GM19395 (cell line): ENCODE results near the gene CCDC149.

Experiments
- ATAC-seq: cut with Tn5 transposase; IDR thresholded peaks from one replicate; pipeline ENCODE4 v1.9.1; 2021; ENCODE audit warnings: mild to moderate bottlenecking, moderate library complexity; ENCODE audit not compliant: unreplicated experiment

The CCDC149 gene

DNA sequence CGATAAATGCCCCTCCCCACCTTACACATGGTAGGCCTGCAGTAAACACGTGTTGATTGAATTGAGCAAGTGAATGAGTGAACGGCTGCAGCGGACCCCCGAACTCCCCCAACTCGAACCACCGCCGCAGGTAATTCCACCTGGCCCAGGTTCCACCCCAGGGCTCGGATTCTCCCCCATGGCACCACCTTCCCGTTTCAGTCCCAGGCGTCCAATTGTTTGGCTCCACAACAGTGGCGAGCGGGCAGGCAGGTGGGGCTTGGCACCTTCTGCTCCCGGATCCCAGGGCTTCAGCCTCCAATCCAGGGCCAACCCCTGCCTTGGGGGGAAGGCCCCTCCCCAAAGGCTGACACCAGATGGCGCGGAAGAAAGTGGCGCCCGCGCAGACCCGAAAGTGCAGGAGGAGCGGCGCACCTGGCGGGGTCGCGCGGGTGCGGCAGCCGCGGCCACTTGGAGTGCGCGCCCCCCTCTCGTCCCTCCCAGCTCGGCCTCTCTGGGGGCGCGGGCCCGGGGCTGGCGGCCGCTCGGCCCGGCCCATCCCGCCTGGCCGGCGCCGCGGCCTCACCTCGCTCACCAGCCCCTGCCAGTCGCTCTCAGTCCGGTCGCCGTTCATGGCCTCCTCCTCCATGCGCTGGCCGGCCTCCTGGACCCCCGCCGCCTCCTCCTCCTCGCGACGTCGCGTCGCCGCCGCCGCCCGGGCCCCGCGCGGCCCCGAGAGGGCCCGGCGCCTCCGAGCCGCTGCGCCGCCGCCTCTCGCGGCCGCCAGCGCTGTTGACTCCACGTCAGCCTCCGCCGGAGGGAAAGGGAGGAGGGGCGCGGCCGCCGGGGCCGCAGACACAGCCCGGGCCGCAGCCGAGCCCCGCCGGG is at the start of gene CCDC149:
Gene CCDC149 (minus strand): TSS at position 791 of the 867 bp plus-strand sequence. CDS start 178 bp downstream, at position 613.
- no peak for ATAC-seq

DNA sequence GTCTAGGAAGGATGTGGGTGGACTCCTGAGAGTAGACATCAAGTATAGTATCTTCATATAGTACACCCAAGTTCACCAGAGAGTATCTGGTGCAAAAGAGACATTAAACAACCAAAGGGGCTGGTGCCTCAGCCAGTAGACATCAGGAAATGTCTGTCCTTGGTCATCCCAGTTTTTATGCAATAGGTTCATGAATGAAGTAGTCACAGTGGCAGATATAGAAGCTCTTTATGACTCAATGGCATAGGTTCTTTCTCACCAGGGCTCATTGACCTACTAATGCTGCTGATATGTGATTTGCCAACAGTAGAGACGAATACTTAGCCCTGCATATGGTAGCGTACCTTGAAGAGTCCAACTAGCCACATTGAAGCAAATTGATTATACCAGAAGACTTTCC is 45.0 kb upstream of the CCDC149 start:
- ATAC-seq: no peak

DNA sequence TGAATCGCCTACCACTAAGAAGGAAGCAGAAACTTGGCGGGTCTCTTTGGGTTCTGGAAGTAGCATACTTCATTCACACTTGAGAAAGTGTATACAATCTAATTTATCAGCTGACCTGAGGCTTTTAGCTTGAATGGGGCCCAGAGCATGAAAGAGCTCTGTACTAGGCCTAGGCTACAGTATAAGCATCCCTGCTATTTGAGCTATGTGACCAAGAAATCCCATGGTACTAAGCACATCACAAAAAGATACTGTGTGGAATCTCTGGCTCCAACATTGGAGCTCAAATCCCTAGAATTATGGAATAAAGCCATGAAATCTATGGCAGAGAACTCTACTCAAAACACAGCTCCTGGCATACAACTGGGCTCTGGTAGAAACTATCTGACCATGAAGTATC is 43.9 kb upstream of the CCDC149 start:
- ATAC-seq: no peak

DNA sequence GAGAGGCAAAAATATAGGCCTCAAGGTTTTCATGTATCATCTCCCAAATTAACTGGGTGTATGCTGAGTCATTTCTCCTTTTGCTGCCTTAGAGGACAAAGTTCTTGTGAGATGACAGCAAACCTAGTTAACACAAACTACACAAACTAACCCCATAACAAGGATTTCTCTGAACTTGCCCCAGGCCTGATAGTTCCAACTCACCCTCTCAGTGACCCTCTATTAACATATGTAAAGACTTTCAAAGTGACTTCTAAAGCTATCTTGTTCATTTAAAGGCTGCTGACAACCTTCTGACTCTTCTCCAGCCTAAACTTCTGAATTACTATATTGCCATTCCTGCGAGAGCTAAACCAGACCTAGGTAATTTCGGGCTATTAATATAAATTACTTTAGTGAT is 43.2 kb upstream of the CCDC149 start:
- no peak for ATAC-seq

DNA sequence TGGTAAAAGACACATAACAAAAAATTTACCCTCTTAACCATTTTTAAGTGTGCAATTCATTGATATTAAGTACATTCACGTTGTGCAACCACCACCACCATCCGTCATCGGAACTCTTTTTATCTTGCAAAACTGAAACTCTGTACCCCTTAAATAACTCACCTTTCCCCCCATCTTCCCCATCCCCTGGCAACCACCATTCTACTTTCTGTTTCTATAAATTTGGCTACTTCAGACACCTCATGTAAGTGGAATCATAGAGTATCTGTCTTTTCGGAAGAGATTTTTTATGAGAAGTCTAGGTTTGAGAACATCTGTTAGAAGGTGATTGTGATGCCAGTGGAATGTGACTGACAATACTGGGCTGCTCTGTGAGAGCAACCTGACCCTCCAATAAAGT is 39.8 kb upstream of the CCDC149 start:
- no peak for ATAC-seq

DNA sequence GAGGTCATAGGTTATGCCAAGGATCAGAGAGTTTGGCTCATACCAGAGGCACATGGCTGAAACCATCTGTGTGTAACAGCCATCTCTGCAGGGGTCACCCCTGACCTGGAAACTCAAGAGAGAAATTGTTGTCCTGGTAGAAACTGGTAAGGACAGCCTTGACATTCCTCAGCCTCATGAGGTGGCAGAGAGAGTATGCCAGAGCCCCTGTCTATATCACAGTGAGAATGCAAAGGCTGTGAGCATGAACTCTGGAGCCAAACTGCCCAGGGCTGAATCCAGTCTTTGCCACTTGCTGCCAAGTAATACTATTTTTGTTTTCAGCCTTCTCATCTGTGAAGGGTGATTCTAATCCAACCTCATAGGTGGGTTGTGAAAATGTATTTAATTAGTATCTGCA is 37.1 kb upstream of the CCDC149 start:
- ATAC-seq: no peak

DNA sequence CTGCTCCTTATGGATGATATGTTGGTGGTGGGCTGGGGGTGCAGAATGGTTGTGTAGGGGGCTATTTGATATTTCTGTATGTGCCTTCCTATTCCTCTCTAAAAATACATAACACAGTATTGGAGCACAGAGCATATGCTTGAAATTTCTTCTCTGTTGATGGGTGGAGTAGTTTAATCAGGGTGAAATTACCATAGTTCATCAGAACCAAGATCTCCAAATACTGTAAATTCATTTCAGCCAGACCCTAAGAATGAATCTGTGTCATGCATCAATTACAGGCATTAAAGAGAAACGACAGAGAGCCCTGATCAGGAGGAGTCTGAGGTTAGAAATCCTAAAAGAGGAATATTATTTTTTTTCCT is 25.1 kb upstream of the CCDC149 start:
- ATAC-seq: no peak

DNA sequence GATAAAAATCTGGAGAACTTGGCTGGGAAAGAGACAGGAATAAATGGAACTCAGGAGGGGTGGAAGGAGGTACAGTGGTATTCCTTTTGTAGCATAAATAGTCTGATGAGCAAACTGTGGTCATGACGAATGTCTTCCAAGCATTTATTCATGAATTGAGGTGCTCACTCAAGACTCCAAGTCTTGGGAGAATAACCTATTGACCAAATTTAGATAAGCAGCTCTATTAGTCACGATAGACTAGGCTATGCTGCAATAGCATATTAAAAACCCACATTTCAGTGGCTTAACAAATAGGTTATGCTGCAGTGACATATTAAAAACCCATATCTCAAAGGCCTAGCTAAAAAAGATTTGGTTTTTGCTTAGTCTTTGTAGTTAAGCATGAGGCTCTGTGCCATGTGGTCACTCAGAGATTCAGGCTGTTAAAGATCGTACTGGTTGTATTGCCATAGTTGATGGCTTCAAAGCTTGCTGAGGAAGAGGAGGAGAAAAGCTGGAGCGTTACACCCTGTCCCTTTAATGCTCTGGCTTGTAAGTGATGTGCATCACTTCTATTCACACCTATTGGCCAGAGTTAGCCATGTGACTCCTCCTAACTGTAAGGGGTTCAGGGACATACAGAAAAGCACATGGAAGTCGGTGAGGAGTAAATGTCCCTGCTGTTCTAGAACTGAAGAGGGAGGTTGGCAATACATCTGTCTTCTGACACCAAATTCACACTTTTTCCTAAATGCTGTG is 24.5 kb upstream of the CCDC149 start:
- no peak for ATAC-seq

DNA sequence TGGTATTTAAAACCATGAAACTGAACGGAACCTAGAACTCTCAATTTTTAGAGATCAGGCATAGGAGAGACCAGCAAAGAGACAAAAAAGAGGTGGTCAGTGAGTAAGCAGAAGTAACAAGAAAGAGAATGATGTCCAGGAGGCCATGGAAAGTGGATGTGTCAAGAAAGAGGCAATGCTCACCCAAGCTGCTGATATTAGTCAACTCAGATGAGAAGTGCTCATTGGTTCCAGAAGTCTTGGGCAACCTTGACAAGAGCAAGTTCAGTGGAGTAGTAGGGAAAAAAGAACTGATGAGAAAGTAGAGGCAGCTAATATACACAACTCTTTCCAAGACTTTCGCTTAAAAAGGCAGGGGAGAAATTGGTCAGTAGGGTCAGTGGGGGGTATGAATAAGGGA is 23.0 kb upstream of the CCDC149 start:
- ATAC-seq: no peak

DNA sequence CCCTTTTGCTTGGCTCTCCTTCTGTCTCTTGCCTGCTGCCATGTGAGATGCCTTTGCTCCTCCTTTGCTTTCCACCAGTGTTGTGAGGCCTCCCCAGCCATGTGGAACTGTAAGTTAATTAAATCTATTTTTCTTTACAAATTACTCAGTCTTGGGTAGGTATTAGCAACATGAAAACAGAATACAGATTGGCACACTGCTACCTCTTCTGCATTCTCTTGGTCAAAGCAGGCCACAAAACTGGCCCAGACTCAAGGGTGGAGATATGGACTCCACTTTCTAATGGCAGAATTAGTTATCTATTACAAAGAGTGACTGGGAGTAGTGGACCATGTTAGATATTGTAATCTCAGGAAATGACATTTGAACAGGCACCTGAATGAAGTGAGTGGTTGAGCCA is 21.5 kb upstream of the CCDC149 start:
- no peak for ATAC-seq

DNA sequence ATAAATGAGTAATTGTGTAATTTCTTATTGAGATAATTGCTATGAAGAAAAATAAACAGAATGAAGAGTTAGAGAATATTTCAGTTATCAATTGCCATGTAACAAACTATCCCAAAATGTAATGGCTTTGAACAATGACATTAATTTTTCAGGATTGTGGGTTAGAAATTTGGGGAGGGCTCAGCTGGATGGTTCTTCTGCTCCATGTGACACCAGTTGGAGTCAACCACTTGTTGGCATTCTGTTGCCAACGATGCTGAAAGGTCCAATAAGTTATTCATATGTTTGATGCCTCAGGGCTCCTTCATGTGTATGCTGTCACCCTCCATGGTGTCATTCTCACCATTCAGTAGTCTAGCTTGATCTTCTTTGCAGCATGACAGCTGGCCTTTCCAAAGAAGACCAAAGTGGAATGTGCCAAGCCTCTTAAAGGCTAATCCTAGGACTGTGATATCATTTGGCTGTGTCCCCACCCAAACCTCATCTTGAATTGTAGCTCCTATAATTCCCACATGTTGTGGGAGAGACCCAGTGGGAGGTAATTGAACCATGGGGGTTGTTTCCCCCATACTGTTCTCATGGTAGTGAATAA is 20.9 kb upstream of the CCDC149 start:
- ATAC-seq: no peak

DNA sequence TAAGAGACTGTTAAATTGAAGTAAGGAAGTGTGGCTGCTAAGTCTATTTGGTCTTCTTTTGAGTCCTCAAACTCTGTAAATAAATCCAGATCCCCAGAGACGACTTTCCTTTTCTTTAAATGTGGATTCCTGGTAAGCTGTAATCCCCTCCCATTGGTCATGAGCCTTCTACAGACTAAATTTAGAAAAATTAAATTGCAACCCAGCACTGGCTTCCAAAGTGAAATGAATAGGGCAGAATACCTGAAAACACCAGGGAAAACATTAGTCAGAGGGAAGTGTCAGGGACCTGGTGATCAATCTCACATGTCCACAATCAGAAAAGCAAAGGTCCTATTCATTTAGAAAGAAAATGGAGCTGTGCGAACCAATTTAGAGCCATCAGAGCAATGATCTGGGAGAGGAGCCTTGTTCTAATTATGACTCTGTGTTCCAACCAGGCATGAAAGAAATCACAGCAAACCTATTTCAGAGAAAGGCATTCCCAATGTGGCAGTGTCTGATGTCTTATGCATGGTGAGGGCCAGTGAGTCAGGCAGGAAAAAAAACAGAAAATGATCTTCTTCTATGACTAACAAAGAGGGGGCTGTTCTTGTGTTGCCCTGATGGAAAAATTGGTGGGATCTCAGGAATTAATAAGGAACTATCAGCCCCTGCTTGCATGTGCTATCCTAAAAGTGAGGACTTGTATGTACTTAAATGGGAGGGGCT is 19.8 kb upstream of the CCDC149 start:
- ATAC-seq: no peak

DNA sequence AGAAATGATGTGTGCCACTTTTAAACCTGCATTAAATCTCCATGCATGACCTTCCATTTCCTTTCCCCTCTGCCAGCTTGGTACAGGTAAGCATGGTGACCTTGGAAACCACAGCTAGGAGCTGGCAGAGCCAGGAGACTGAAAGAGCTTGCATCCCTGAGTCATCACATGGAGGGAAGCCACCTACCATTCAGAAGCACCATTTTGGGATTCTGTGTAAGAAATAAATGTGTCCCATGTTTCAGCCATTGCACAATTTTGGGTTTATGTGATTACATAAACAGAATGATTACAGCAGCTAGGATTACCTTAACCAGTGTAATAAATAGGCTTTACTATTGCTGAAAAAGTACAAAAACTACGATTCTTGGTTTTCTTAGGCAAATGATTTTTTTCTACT is 17.3 kb upstream of the CCDC149 start:
- ATAC-seq: no peak

DNA sequence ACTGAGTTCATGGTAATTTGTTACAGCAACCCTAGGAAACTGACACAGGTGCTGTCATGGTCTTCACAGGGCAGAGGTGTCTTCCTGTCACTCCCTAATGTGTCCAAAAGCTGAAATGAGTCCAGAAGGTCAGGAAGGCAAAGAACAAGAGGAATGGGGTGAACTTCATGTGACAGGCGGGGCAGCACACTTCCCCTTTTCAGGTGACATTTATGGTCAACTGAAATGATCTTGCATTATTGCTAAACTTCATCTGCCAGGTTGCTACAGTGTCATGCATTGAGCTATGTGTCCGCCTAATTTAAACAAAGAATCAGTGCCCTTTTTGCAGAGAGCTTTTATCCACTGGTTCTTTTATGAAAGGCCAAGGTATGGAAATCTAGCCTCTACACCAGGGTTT is 15.9 kb upstream of the CCDC149 start:
- ATAC-seq: no peak

DNA sequence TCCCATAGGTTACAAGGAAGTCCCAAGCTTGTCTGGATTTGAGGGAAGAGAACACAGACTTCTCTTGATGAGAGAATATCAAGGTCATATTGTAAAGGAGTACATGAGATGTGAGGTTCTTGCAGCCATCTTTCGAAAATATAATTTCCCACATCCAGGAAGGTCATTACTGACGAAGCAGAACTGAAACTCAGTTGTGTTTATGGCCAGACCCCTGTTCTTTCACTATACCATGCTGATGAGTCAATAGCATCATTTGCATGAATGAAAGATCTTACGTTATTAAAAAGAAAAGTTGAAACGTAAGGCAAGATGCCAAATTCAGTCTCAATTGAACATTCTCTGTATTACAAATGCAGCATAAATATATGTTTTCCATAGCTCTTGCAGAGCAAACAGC is 14.2 kb upstream of the CCDC149 start:
- no peak for ATAC-seq

DNA sequence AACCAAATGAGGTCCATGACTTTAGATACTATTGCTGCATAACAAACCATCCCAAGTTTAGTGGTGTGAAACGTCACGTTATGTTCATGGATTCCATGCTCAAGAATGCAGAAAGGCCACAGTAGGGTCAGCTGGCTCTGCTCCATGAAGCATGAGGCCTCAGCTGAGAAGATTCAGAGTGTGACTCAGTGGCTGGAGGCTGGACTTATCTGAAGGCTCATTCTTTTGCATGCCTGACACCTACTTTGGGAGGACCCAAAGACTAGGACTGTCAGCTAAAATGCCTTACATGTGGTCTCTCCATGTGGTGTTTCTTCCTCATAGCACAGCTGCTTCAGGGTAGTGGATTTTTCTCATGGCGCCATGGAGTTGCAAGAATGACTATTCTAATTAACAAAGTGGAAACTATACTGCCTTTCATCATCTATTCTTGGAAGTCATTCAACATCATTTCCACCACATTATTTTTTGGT is 11.5 kb upstream of the CCDC149 start:
- no peak for ATAC-seq

DNA sequence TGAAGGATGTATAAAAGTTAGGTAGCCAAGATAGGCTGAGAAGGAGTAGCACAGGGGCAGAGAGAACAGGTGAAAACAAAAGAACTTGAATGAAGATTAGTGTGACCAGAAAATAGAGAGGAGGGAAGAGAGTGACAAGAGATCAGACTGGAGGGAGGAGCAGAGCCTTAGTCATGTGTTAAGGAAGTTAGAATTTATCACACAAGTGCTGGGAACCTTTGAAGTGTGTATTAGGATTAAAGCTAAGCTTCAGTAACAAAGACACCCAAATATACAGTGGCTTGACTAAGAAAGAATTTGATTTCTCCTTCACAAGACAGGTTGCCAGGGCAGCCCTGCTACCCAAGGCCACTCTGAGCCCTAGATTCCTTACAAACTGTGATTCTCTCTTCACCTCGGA is 10.7 kb upstream of the CCDC149 start:
- no peak for ATAC-seq

DNA sequence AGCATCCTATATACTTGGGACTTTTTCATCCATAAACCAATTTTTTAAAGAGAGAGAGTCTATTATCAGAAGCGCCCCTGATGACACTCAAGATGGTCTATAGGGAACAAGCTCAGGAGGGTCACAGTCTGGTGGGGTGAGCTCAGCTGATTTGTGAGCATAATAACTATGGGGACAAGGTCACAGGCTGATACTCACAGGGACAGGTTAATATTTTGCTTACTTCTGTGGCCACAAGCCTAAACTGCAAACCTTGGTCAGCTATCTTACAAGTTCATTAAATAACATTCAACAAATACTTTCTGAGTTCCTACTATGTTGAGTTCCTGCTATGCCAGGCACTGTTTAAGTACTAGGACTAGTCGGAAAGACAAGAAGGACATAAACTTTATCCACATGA is 10.2 kb upstream of the CCDC149 start:
- no peak for ATAC-seq

DNA sequence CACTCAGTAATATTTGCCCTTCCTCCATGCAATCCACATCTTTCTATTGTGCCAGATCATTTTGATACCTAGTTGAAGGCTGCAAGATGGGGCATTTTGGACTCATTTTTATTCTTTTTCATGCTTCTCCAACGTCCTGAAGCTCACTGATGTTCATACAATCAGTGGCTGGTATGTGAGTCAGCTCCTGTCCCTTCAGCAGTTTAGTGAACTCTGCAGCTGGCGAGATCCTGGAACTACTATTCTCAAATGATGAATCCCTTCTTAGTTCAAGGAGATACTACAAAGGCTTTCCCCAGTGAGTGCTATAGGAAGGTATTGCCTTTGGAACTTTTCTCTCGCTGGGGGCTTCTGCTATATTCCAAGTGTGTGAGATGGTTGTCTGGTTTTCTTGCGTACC is 9.6 kb upstream of the CCDC149 start:
- ATAC-seq: no peak

DNA sequence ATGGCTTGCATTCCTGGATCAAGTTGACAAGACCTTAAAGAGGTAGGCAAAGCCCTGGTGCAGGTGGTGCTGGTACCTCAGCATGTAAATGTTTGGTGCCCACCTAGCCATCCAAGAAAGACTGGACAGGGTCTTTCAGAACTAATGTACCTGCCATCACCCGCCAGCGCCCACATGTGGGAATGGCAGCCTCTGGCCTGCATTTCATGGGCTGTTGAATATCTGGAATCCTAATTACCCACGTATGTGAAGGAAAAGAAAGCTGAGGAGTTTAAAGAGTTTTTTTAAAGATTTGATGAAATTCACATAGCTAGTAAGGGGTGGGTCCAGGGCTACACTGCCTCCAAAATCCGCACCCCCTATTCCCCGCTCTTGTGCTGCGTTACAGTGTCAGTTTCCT is 8.6 kb upstream of the CCDC149 start:
- no peak for ATAC-seq

DNA sequence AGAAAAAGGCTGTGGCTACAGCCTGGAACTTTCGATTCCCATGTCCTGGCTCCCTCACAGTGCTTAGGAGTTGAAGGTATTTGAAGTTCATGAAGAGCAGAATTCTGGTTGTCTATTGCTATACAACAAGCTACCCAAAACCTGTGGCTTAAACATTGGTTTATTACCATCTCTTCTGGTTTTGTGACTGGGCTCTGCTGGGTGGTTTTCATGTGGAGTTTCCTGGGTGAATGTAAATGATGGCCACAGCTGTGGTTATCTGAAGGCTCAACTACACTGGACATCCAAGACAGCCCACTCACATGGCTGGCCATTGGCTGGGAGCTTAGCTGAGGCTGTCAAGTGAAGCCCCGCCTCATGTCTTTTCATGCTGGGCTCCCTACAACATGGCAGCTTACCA is 7.2 kb upstream of the CCDC149 start:
- no peak for ATAC-seq
